Globus pallidus (tissue), 1 donor: Measurements from ENCODE around the gene RRM2.

Experiments
- DNase-seq: peaks from one replicate; pipeline ENCODE4 v3.0.0-alpha.2; 2015; ENCODE audit warnings: low spot score

RRM2 gene

DNA sequence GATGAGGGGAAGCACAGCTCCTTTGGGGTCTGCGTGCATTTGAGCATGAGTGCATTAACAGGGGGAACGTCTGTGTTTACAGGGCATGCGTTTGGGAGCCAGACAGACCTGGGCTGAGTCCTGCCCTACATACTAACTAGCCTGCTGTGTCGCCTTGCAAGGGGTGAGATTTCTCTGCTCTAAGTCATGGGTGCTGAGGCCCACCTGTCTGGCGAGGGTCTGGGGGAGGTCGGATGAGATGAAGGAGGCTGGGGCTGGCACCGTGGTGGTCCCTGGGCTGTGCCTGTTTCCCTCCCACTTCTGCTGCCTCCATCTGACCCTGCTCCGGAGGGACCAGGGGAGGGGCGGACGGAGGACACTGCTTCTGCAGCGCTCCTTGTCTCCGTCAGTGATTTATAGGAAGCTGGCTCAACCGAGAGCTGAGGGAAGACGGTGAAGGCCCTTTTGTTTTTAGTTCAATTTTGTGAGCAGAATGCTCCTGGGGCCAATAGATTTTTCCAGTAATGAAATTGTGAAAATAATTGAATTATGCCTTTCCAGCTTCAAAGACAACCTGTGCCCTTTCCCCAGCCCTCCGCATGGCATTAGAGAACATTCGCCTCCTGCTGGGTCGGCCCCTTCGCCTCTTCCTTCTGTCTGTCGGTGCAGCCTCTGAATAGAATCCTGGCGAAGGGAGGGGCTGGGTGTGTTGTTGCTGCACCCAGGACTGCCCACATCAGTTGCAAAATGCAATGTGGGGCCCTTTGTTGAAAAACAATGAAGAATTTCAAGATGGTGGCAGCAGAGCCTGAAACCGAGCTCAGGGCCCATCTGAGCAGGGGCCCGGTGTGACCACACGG is 49.7 kb downstream of the RRM2 start:
- no peak for DNase-seq

DNA sequence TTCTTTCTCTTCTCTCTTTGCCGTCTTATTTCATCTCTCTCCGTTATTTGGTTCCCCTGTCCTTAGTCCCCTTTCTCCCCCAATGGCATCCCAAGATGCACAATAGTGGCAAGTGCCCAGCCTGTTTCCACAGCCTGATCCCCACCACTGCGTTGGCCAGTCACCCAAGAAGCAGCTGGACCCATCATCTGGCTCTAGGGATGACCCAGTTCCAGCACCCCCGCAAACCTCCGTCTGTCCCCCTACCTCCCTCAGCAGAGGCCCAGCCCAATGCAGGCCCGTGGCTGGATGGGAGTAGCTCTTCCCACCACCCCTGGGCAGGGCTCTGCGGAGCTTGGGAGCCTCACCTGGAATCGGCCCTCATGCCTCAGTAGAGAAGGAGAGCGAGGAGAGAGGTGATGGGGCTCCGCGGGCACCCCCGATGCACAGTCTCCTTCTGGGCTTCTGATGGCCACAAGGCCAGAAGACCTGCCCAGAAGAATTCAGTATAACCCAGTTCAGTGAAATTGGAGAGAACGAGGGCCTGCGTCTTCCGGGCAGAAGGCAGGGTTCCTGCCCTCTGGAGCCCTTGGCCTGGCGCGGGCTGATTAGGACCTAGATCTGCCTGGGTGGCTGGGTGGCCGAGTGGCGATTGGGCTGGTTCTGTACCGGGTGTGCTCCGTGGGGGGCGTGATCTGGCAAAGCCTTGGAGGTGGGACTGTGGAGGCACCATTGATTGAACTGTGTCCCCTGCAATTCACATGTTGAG is 50.9 kb downstream of the RRM2 start:
- no peak for DNase-seq

DNA sequence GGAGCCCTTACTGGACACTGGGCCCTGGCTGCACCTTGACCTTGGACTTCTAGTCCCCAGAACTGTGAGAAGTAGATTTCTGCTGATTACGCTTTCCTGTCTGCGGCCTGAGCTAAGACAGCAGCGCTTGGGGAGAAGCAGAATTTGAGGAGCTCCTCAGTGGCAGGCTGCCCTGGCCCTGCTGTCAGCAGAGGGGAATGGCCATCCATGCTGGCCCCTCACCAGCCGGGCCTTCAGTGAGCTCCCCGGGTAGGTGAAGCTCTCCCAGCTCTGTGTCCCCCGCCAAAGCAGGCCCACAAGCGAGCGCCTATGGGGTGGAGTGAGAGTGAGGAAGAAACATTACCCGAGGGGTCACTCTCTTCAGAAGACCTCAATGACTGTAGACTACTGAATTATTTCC is 51.6 kb downstream of the RRM2 start:
- no peak for DNase-seq

DNA sequence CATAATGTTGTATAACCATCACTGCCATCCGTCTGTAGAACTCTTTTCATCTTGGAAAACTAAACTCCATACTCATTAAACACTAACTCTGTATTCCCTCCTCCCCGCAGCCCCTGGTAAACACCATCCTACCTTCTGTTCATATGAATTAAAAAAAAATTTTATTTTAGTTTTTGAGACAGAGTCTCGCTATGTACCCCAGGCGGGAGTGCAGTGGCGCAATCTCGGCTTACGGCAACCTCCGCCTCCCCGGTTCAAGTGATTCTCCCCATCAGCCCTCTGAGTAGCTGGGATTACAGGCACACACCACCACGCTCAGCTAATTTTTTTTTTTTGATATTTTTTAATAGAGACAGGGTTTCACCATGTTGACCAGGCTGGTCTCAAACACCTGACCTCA is 52.9 kb downstream of the RRM2 start:
- DNase-seq: no peak

DNA sequence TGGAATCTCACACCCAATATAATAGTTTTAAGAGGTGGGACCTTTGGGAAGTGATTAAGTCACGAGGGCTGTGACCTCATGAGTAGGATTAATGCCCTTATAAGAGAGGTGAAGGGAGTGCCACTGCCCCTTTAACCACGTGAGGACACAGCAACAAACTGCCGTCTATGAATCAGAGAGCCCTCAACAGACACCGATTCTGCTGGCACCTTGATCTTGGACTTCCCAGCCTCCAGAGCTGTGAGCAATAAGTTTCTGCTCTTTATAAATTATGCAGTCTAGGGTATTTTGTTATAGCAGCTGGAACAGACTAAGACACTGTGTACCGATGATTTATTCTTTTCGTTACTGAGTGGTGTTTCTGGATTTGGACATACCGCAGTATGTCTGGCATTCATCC is 56.2 kb downstream of the RRM2 start:
- no peak for DNase-seq

DNA sequence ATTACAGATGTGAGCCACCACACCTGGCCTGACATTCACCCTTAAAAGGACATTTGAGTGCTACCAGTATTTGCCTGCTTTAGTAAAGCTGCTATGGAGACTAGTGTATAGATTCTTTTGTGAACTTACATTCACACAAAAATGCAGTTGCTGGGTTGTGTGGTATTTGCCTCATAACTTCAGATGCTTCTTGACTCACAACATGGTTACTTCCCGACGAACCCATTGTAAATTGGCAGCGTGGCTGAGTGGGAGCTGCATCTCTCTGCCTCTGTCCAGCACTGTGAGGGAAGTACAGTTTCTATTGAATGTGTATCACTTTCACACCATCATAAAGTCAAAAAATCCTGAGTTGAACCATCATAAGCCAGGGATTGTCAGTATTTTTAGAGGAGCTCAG is 56.9 kb downstream of the RRM2 start:
- DNase-seq: no peak

DNA sequence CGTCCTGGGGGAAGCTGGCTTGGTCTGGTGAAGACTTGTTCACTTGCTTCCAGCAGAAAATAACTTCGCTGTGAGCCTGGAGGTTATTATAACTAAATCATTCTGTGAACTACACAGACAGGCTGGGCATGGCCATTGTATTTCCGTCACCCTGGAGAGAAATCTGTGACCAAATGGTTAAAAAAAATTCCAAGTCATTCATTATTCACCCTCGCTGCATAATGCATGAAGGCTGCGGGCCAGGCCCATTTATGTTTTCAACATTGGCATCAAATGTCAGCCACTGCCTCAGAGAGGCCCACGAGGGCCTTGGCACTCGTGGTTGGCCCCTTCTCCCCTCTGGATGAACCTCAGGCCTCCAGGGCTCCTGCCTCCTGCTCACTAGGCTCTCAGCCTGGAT is 57.7 kb downstream of the RRM2 start:
- DNase-seq: no peak
